GM12873 (cell line): Measurements from ENCODE around the gene TLR9.
A peak's percentile ranks its signal among the peaks of the same experiment; 100 is the strongest.

ENCODE experiments used
- CTCF ChIP-seq: IDR thresholded peaks from 2 replicates; pipeline ENCODE4 v1.5.1; 2012; ENCODE audit warnings: low read depth, mild to moderate bottlenecking, moderate library complexity, low read length, control low read depth; ENCODE audit not compliant: insufficient read depth; ENCODE audit errors: missing control alignments

The TLR9 gene

GRCh38 chr3:52227766-52228165 lies 2.3 kb upstream of the TLR9 start:
- no peak for TF ChIP-seq CTCF

- peak; percentile 21 for TF ChIP-seq CTCF
These were observed 1.7 kb upstream of the TLR9 start for GRCh38 chr3:52227117-52227516.

GRCh38 chr3:52226229-52226817 lies 878 bp upstream of the TLR9 start:
- TF ChIP-seq CTCF: peak; percentile 27

GRCh38 chr3:52223449-52224408 lies 1.7 kb downstream of the TLR9 start:
- no peak for TF ChIP-seq CTCF

GRCh38 chr3:52222319-52223221 lies 2.9 kb downstream of the TLR9 start:
- TF ChIP-seq CTCF: no peak

- TF ChIP-seq CTCF: no peak
These were observed 3.7 kb downstream of the TLR9 start for GRCh38 chr3:52221563-52222318.
